ACC112 (cell line): ENCODE results near the gene FOXD4L1.
"Not testable (repeated sequence)": the region's sequence is repeated elsewhere in the genome, so short reads cannot be mapped to it uniquely, and the experiment has no call there.

Experiments used
- H2AFZ ChIP-seq: fragments of 200-600 bp; sonication (generic); one replicate; pipeline ENCODE4 v1.6.0; 2017; ENCODE audit warnings: antibody characterized with exemption, low read length; ENCODE audit not compliant: unreplicated experiment
- H3K27ac ChIP-seq: fragments of 200-600 bp; sonication (generic); 2 replicates; pipeline ENCODE4 v1.5.1; 2014; ENCODE audit warnings: low read depth, mild to moderate bottlenecking, antibody characterized with exemption, low read length, moderate library complexity
- H3K27me3 ChIP-seq: fragments of 200-600 bp; sonication (generic); 2 replicates; pipeline ENCODE4 v1.6.1; 2014; ENCODE audit warnings: mild to moderate bottlenecking, antibody characterized with exemption, low read length, moderate library complexity, mixed read lengths; ENCODE audit not compliant: insufficient read depth
- H3K36me3 ChIP-seq: fragments of 200-600 bp; sonication (generic); 2 replicates; pipeline ENCODE4 v1.6.1; 2016; ENCODE audit warnings: mild to moderate bottlenecking, antibody characterized with exemption, low read length, moderate library complexity, mixed read lengths; ENCODE audit not compliant: insufficient read depth
- H3K4me1 ChIP-seq: fragments of 200-600 bp; sonication (generic); one replicate; pipeline ENCODE4 v1.6.1; 2016; ENCODE audit warnings: low read length, mixed read lengths; ENCODE audit not compliant: insufficient read depth, unreplicated experiment, control insufficient read depth
- H3K4me3 ChIP-seq: fragments of 200-600 bp; sonication (generic); 2 replicates; pipeline ENCODE4 v1.5.1; 2014; ENCODE audit warnings: mild to moderate bottlenecking, low read depth, low read length
- H3K79me2 ChIP-seq: fragments of 200-600 bp; sonication (generic); one replicate; pipeline ENCODE4 v1.6.0; 2016; ENCODE audit warnings: low read length; ENCODE audit not compliant: control insufficient read depth, unreplicated experiment, insufficient read depth

The FOXD4L1 gene

DNA sequence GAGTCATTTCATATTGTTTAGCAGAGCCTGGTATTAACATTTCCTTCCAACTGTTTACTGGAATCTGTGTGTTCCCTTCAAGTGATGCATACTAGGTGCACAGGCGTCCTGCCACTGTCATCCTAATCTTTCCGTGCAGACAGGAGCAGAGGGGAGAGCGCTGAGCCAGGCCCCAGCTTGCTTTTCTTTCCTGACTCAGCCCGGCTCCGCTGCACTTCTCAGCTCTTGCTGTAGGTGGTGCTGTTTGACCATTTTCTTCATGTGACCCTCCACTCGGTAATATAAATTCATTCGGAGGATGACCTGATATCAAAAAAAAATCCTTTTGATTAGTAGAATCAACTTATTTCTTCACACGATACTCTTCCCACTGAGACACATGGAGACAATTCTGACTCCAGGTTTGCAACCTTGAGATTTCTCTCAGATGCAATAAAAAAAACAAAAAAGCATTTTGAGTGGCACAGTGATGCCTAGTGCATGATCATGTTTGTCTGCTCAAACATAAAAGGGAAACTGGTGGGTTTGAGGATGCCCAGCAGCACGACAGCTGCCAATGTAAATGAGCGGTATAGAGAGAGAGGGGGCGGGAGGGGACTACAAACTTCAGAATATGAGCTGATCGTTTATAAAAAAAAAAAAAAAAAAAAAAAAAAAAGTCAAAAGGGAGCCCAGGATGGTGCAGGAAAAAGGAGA is 29.0 kb downstream of the FOXD4L1 start:
- H3K36me3 ChIP-seq, H3K27ac ChIP-seq, H3K79me2 ChIP-seq, H3K27me3 ChIP-seq, H3K4me3 ChIP-seq, H3K4me1 ChIP-seq, H2AFZ ChIP-seq: not testable (repeated sequence)

DNA sequence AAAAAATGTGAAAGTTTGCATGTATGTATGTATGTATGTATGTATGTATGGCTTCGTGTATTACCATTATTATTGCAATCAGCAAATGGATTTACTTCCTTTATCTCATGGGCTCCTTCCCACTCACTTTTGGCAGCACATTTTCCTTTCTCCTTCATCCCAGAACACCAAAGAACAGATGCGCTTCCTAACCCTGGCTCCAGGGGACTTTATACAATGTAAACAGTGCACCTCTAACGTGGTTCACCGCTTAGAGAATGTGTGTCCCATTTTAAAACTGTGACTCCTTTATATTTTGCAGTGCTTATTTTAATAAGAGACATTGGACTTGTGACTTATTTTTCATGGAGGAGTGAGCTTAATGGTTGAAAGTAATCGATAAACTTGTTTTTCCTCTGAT is 29.7 kb downstream of the FOXD4L1 start:
- H2AFZ ChIP-seq, H3K36me3 ChIP-seq, H3K27me3 ChIP-seq, H3K4me1 ChIP-seq, H3K79me2 ChIP-seq, H3K4me3 ChIP-seq, H3K27ac ChIP-seq: not testable (repeated sequence)

DNA sequence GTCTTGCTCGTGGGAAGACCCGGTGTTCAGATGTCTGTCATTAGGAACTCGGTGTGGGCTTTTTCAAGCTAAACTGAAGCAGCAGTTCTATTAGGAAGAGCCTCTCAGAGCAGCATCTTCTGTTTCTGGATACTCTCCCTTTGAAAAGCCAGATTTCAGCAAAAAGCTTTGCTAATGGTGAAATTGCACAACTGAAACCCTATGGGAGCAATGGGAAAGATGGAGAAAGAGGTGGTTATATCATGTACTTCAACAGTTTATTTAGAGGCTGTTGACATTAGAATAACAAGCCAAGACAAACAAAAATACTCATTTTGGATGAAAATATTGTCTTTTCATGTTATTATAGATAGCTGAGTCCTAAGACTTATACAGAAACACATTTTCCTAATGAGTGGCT is 30.4 kb downstream of the FOXD4L1 start:
- H3K4me1 ChIP-seq, H3K36me3 ChIP-seq, H3K79me2 ChIP-seq, H2AFZ ChIP-seq, H3K27me3 ChIP-seq, H3K4me3 ChIP-seq, H3K27ac ChIP-seq: not testable (repeated sequence)

DNA sequence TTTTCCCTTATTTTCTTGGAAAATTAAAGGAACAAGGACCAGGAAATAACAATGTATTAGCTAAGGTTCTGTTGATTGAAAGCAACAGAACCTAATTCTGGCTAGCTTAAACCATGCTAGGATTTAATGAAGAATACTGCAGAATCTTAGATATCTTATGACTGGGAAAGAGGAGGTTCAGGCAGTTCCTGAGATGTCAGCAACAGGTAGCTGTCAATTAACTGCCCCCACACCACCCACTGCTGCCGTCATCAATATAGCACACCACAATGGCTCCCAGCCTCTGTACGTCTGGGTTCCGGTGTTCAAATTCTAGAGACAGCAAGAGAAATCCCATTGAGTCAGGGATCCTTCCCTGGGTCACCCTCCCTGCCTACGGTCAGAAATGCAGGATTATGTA is 34.5 kb downstream of the FOXD4L1 start:
- H3K27ac ChIP-seq, H3K27me3 ChIP-seq, H3K36me3 ChIP-seq, H3K4me1 ChIP-seq, H3K4me3 ChIP-seq, H3K79me2 ChIP-seq, H2AFZ ChIP-seq: not testable (repeated sequence)

DNA sequence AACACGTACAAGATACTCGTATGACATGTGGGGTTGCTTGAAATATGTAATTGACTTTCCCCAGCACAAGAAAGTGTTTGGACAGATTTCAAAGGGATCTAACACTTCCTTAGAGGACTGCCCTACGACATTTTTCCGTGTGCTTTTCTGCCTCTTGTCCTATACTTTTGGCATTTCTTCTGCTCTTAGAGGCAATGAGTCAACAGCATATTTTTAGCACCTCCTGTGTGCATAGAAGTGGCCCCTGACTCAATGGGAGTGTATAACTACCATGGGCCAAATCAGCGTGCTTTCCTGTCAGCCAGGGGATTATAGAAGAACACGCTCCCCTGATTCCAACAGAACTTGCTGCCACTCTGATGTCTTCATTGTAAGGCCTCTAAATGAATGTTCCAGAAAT is 38.1 kb downstream of the FOXD4L1 start:
- not testable (repeated sequence) for H3K4me3 ChIP-seq, H3K79me2 ChIP-seq, H3K27me3 ChIP-seq, H2AFZ ChIP-seq, H3K36me3 ChIP-seq, H3K4me1 ChIP-seq, H3K27ac ChIP-seq

DNA sequence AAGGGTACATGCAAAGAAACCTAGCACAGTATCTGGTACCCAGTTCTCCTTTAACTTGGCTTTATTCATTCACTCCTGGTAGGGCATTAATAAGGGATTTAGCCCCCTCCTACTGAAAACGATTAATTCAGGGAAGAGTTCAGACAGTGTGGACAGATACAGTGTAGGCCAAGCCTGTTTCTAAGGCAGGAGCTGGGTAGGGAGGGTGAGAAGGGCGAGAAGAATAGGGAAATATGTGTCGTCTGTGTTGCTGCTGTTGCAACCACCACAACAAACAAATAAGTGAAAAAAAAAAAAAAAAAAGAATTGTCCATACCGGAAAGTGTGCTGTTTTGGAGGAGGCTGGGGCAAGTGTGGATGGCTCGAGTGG is 42.4 kb downstream of the FOXD4L1 start:
- not testable (repeated sequence) for H2AFZ ChIP-seq, H3K4me3 ChIP-seq, H3K36me3 ChIP-seq, H3K27me3 ChIP-seq, H3K4me1 ChIP-seq, H3K27ac ChIP-seq, H3K79me2 ChIP-seq

DNA sequence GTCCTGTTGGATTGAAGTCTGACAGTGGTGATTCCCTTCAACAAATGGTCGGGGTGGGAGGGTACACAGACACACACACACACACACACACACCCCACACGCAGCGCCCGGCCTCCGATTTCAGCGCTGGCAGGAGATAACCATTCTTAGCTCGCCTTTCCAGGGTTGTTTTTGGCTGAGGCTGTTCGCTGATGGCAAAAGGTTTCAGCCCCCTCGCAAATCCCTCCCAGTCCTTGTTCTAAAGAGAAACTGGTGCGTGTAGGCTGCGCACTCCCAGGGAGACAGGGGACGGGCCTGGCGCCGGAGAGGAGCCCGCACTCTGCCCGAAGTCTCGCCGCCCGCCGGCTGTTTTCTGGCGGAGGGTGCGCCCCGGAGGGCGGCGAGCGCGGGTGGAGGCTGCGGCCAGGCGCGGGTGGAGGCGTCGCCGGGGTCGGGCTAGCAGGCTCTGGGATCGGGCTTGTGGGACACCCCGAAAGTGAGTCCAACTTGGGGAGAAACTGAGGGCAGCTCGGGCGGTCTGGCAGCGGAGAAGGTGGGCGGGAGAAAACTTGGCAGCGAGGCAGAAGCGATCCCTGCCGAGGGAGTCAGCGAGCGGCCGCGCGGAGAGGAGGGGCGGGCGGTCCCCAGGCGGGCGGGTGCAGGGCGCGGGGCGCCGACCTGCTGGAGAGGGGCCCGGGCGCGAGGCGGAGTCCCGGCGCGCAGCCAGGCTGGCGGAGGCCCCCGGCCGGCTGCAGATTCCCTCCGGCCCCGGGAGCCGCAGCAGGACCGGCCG is 42.9 kb downstream of the FOXD4L1 start:
- Histone ChIP-seq H2AFZ (peak overlapping the region; percentile 60), H3K4me3 (peak overlapping the region; percentile 77)
- not testable (repeated sequence) for H3K4me1 ChIP-seq, H3K27me3 ChIP-seq, H3K79me2 ChIP-seq, H3K27ac ChIP-seq, H3K36me3 ChIP-seq

DNA sequence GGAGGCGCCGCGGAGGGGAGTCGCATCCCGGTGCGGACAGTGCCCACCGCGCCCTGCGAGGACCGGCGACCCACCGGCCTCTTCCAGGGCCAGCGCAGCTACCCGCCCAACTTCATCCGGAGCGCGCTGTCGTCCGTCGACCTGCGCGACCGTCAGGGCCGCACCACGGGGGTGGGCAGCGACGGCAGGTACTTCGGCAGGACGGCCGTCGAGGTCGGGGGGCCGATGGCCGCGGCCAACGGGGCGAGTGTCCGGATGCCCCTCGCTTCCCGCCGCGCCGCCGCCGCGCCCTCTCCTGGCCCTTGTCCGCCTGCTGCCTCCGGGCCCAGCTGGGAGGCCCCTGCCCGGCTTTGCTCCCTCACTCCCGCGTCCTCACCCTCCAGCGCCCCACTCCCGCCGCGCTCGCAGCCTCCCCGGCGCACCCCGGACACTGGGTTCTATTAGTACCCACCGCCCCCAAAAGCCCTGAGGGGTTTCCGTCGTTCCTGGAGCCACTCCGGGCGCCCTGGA is 43.6 kb downstream of the FOXD4L1 start:
- H3K27me3 ChIP-seq, H2AFZ ChIP-seq, H3K36me3 ChIP-seq, H3K27ac ChIP-seq, H3K79me2 ChIP-seq, H3K4me1 ChIP-seq: not testable (repeated sequence)
- H3K4me3 ChIP-seq: peak overlapping the region; percentile 77

DNA sequence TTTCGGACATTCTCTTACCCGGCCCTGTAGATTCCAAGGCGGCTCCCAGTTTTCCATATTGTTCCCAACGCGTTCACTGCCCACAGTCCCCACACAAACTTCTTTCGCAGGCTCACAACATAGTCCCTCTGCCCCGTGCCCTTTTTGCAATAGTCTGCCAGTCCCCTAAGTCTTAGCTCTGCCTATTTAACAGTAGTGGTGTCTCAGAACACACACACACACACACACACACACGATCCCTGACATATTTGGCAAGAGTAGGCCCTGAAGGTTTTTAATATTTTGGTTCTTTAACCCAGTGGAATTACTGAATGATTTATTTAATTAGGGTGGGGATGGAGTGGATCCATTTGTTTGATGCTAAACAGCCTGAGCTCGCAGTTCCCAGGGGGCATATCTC is 44.1 kb downstream of the FOXD4L1 start:
- H3K27me3 ChIP-seq: not testable (repeated sequence)

More for the DNA sequence above, 44.1 kb downstream of the FOXD4L1 start:
- H3K4me1 ChIP-seq, H3K79me2 ChIP-seq, H3K27ac ChIP-seq, H3K4me3 ChIP-seq, H3K36me3 ChIP-seq, H2AFZ ChIP-seq: not testable (repeated sequence)
